HepG2 (cell line): Measurements from ENCODE around the gene TCF7L2.

ENCODE experiments used
- AGO1 ChIP-seq: fragments of 200-400 bp; formaldehyde crosslinking; IDR thresholded peaks from 2 replicates; pipeline ENCODE4 v1.6.1; 2017; ENCODE audit warnings: mild to moderate bottlenecking, low read depth, low read length, moderate library complexity; ENCODE audit not compliant: poor library complexity, severe bottlenecking
- ZFX ChIP-seq: sonication (generic); formaldehyde crosslinking; IDR thresholded peaks from 2 replicates; pipeline ENCODE4 v1.4.0; 2020; ENCODE audit warnings: mild to moderate bottlenecking, low read depth, missing genetic modification reagents, moderate library complexity
- ZNF646 ChIP-seq: sonication (generic); formaldehyde crosslinking; IDR thresholded peaks from 2 replicates; pipeline ENCODE4 v1.9.0; 2021; ENCODE audit warnings: mild to moderate bottlenecking, missing genetic modification reagents

DNA sequence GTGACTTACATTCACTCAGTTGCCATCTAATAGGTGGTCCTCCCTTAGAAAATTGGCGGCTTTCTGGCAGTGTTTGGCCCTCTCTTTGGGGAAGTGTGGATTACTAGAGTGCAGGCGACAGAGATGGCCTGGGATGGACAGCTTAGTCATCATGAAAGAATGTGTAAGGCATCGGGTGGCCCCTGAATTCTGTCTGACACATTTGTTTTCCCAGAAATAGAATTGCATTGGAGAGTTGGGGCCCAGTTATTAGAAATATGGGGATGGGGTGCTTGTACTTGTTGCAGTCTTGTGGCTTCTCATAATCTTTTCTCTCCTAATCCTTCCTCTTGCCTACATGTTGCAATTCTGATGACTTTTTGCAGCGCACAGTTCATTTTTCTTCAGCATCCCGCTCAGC, 13.8 kb downstream of the TCF7L2 start:
- TF ChIP-seq AGO1 (no peak), ZNF646 (CRISPR knock-in tag) (no peak), ZFX (CRISPR knock-in tag) (no peak)
